Measurements from ENCODE around the gene PPM1J. TPM values are rescaled to one million over a fixed set of nuclear protein-coding genes. Genes with fewer than 3 reads are reported as not detected.

Gene PPM1J
- total and polyA plus RNA-seq, 2 of the 8 experiments (the other 6 are each of a cell fraction or from before 2014, with no cell fraction given), result 19.4 to 31.6 TPM

DNA sequence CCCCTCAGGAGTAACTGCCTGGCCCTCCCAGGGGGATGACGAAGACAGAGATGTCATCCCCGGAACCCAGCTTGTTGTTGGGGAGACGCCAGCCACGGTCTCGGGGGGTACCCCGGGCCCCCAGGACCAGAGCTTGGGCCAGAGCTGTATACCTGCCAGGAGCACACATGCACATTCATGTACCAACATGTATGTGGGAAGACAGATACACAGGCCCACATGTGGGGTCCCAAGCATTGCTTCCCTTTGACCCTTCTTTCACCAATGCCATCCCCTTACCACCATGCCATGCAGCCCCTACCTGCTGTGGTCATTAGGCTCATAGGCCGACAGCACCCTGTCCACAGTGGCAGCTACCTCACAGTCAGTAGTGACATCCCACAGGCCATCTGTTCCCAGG lies 5.0 kb downstream of the PPM1J start (continued):
- TF ChIP-seq PHF8 (conservative IDR thresholded peaks at IDR 0.05; ENCODE audit: low read depth, low read length) (no peak), RBBP5 (IDR thresholded peaks at IDR 0.05; ENCODE audit: borderline replicate concordance, low read depth, low read length) (no peak), CBX5 (IDR thresholded peaks at IDR 0.05; ENCODE audit: low read depth, low read length) (no peak), CTBP2 (IDR thresholded peaks at IDR 0.05; ENCODE audit: borderline replicate concordance, insufficient read depth, insufficient read length, low read length) (no peak), TBP (IDR thresholded peaks at IDR 0.05; ENCODE audit: low read depth, low read length) (no peak)

Measured in H1 (cell line).